ENCODE results near the gene HMOX2. TPM values are rescaled to one million over a fixed set of nuclear protein-coding genes. Genes with fewer than 3 reads are reported as not detected.
A peak's percentile ranks its signal among the peaks of the same experiment; 100 is the strongest.

Gene HMOX2
- polyA plus RNA-seq, 2 of the 4 experiments (the other 2 are of a cell fraction) = 35.4 to 47.7 TPM

DNA sequence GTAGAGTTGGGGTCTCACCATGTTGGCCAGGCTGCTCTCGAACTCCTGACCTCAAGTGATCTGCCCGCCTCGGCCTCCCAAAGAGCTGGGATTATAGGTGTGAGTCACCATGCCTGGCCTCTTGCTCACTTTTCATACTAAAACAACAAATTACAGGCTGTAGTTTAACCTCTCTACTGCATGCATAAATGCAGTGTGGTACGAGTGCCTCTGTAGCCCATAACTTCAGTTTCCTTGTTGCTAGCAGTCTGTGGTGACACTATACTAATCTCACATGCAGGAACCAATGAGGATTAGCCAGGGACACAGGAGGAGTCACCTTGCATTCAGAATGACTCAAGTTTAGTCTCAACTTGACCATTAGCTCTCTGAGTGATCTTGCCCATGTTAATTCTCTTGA, 20.1 kb downstream of the HMOX2 start:
- ATAC-seq (peak in 1 of 2 experiments; percentile 28; a peak in 2 of 6 replicates), FAIRE-seq (no peak), DNase-seq (ENCODE audit: low read depth in 1 of 2, low spot score in 1 of 2) (peak in 1 of 2 experiments; percentile 36)
- peak overlapping the region in 1 of 2 experiments; percentile 68; a peak in 3 of 6 replicates for H3K27ac ChIP-seq
- CTCF ChIA-PET = interaction anchor here (1.0 to 2.4 kb wide), 2 partner anchors 10 to 11 kb away, joined by 3 to 16 read pairs; no protein-coding TSS in a partner anchor
- H3K4me2 ChIP-seq = no peak overlapping the region; the same call in 2 of the 3 replicates
- H3K9me3 ChIP-seq = no peaks in the 10 kb centered on the region
- H3K4me3 ChIP-seq = no peak overlapping the region
- H3K4me1 ChIP-seq = peaks cover 40% of the 10 kb centered on the region
- POLR2A ChIA-PET = no interaction called here
- WGBS (ENCODE audit: missing lambda C conversion rate) = 58% methylated on average over 4 of the region's 4 CpGs
- TF ChIP-seq HOXB13 (CRISPR knock-in tag; IDR thresholded peaks at IDR 0.05; ENCODE audit: low read depth) (no peak), KDM5A (IDR thresholded peaks at IDR 0.05) (no peak), ZFP36 (IDR thresholded peaks at IDR 0.05; ENCODE audit: borderline replicate concordance, partially characterized antibody) (no peak), RNF2 (IDR thresholded peaks at IDR 0.05; ENCODE audit: borderline replicate concordance, low read depth) (no peak), HOXA7 (CRISPR knock-in tag; IDR thresholded peaks at IDR 0.05) (no peak), BHLHE40 (IDR thresholded peaks at IDR 0.05; ENCODE audit: low read depth, low read length) (no peak), ZC3H11A (IDR thresholded peaks at IDR 0.05) (no peak), RFX5 (IDR thresholded peaks at IDR 0.05) (no peak), JUN (IDR thresholded peaks at IDR 0.05) (no peak), CBX2 (IDR thresholded peaks at IDR 0.05; ENCODE audit: borderline replicate concordance, low read depth) (no peak), HOXB5 (CRISPR knock-in tag; IDR thresholded peaks at IDR 0.05) (no peak), SMC3 (IDR thresholded peaks at IDR 0.05) (no peak)
- TF ChIP-seq, protein P1, sequence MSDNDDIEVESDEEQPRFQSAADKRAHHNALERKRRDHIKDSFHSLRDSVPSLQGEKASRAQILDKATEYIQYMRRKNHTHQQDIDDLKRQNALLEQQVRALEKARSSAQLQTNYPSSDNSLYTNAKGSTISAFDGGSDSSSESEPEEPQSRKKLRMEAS (IDR thresholded peaks at IDR 0.05) = no peak
- TF ChIP-seq, protein P2, sequence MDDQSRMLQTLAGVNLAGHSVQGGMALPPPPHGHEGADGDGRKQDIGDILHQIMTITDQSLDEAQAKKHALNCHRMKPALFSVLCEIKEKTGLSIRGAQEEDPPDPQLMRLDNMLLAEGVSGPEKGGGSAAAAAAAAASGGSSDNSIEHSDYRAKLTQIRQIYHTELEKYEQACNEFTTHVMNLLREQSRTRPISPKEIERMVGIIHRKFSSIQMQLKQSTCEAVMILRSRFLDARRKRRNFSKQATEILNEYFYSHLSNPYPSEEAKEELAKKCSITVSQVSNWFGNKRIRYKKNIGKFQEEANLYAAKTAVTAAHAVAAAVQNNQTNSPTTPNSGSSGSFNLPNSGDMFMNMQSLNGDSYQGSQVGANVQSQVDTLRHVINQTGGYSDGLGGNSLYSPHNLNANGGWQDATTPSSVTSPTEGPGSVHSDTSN (IDR thresholded peaks at IDR 0.05) = no peak
- TF ChIP-seq, protein P3, sequence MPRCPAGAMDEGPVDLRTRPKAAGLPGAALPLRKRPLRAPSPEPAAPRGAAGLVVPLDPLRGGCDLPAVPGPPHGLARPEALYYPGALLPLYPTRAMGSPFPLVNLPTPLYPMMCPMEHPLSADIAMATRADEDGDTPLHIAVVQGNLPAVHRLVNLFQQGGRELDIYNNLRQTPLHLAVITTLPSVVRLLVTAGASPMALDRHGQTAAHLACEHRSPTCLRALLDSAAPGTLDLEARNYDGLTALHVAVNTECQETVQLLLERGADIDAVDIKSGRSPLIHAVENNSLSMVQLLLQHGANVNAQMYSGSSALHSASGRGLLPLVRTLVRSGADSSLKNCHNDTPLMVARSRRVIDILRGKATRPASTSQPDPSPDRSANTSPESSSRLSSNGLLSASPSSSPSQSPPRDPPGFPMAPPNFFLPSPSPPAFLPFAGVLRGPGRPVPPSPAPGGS (IDR thresholded peaks at IDR 0.05) = no peak

DNA sequence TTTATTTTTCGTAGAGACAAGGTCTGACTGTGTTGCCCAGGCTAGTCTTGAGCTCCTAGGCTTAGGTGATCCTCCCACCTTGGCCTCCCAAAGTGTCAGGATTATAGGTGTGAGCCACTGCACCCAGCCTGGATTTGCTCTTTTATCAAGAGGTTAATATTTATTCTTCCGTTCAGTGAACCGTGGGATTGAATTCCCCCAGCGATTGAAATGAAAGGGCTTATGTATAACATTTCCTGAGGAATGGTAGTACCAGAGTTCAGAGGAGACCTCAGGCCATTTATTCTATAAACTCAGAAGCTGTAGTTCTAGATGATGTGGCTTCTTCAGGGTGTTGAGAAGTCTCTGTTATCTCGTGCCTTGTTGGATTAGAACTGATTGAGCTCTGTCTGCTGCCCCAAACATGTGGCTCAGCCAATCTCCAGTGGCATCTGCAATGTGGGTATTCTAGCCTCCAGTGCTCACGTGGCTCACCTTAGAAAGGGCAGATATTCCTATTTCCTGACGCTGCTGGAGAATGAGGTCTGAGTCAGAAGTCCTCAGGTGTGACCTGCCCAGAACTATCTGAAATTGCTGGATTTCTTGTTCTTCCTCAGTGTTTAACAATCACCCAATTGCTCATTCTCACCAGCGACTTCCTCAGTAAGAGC, 22.5 kb downstream of the HMOX2 start:
- no peak for DNase-seq (ENCODE audit: low read depth in 1 of 2, low spot score in 1 of 2)
- no peaks in the 10 kb centered on the region for H3K9me3 ChIP-seq
- TF ChIP-seq GATA3 (IDR thresholded peaks at IDR 0.05; ENCODE audit: borderline replicate concordance) (no peak), MAFK (IDR thresholded peaks at IDR 0.05; ENCODE audit: partially characterized antibody) (no peak), SREBF2 (IDR thresholded peaks at IDR 0.05) (no peak), NPAS2 (CRISPR knock-in tag; IDR thresholded peaks at IDR 0.05; ENCODE audit: borderline replicate concordance) (no peak), CBX8 (IDR thresholded peaks at IDR 0.05) (no peak), FOSL2 (IDR thresholded peaks at IDR 0.05) (no peak), FOSL2 (CRISPR knock-in tag; IDR thresholded peaks at IDR 0.05) (no peak)
- no peak for ATAC-seq
- no peak overlapping the region for H3K4me3 ChIP-seq
- FAIRE-seq = no peak
- H3K4me2 ChIP-seq = no peak overlapping the region
- peaks cover 45% of the 10 kb centered on the region for H3K4me1 ChIP-seq
- ChIA-PET CTCF (interaction anchor here (0.6 to 4.9 kb wide), 10 partner anchors 8 to 457 kb away, joined by 3 to 32 read pairs (median 6); partner anchors contain the start of gene HMOX2), POLR2A (no interaction called here)
- no peak overlapping the region for H3K27ac ChIP-seq
- 78% methylated on average over 8 of the region's 8 CpGs for WGBS (ENCODE audit: missing lambda C conversion rate)

DNA sequence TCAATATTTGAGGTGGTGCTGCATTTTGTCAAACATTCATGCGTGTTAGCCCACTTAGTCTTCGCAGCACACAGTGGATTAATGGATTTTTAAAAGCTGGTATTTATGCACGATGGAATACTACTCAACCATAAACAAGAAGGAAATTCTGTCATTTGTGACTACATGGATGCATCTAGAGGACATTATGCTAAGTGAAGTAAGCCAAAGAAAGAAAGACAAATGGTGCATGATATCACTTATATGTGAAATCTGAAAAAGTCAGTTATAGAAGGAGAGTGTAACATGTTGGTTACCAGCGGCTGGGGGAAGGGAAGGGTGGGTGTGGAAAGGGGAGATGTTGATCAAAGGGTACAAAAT, 23.0 kb downstream of the HMOX2 start:
- ChIA-PET CTCF (interaction anchor here (0.9 to 4.9 kb wide), 10 partner anchors 8 to 457 kb away, joined by 3 to 32 read pairs (median 6); partner anchors contain the start of gene HMOX2), POLR2A (no interaction called here)
- no peak for DNase-seq (ENCODE audit: low read depth in 1 of 2, low spot score in 1 of 2)
- no peak for ATAC-seq
- Histone ChIP-seq H3K9me3 (no peaks in the 10 kb centered on the region), H3K27ac (no peak overlapping the region), H3K4me3 (no peak overlapping the region), H3K4me1 (peaks cover 45% of the 10 kb centered on the region), H3K4me2 (no peak overlapping the region)
- WGBS (ENCODE audit: missing lambda C conversion rate) = 93% methylated on average over 4 of the region's 4 CpGs
- FAIRE-seq = no peak
- TF ChIP-seq HDAC2 (IDR thresholded peaks at IDR 0.05) = no peak
- TF ChIP-seq HOXB5 (CRISPR knock-in tag; IDR thresholded peaks at IDR 0.05) = no peak
- TF ChIP-seq MAFK (IDR thresholded peaks at IDR 0.05; ENCODE audit: partially characterized antibody) = no peak
- TF ChIP-seq, protein P4, sequence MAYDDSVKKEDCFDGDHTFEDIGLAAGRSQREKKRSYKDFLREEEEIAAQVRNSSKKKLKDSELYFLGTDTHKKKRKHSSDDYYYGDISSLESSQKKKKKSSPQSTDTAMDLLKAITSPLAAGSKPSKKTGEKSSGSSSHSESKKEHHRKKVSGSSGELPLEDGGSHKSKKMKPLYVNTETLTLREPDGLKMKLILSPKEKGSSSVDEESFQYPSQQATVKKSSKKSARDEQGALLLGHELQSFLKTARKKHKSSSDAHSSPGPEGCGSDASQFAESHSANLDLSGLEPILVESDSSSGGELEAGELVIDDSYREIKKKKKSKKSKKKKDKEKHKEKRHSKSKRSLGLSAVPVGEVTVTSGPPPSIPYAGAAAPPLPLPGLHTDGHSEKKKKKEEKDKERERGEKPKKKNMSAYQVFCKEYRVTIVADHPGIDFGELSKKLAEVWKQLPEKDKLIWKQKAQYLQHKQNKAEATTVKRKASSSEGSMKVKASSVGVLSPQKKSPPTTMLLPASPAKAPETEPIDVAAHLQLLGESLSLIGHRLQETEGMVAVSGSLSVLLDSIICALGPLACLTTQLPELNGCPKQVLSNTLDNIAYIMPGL (CRISPR knock-in tag; IDR thresholded peaks at IDR 0.05; ENCODE audit: borderline replicate concordance) = no peak
- no peak for TF ChIP-seq NR3C1 (IDR thresholded peaks at IDR 0.05)
- TF ChIP-seq, protein P2 (IDR thresholded peaks at IDR 0.05) = no peak
- no peak for TF ChIP-seq RCOR1 (IDR thresholded peaks at IDR 0.05; ENCODE audit: low read depth, low read length)
- TF ChIP-seq, protein P5, sequence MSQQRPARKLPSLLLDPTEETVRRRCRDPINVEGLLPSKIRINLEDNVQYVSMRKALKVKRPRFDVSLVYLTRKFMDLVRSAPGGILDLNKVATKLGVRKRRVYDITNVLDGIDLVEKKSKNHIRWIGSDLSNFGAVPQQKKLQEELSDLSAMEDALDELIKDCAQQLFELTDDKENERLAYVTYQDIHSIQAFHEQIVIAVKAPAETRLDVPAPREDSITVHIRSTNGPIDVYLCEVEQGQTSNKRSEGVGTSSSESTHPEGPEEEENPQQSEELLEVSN (IDR thresholded peaks at IDR 0.05; ENCODE audit: borderline replicate concordance, low read depth) = no peak
- TF ChIP-seq ZNF302 (CRISPR knock-in tag; IDR thresholded peaks at IDR 0.05) = no peak
- no peak for TF ChIP-seq SREBF2 (IDR thresholded peaks at IDR 0.05)
- TF ChIP-seq ZC3H11A (IDR thresholded peaks at IDR 0.05) = no peak
- no peak for TF ChIP-seq CHD4 (IDR thresholded peaks at IDR 0.05; ENCODE audit: borderline replicate concordance)
- TF ChIP-seq NPAS2 (CRISPR knock-in tag; IDR thresholded peaks at IDR 0.05; ENCODE audit: borderline replicate concordance) = no peak
- no peak for TF ChIP-seq RARB (CRISPR knock-in tag; IDR thresholded peaks at IDR 0.05)
